ENCODE results near the gene C2orf76. TPM values are rescaled to one million over a fixed set of nuclear protein-coding genes. Genes with fewer than 3 reads are reported as not detected.

The C2orf76 gene
- total and polyA plus RNA-seq, 10 of the 15 experiments (the other 5 are each of a cell fraction or from before 2014, with no cell fraction given): 14.0 to 46.1 (median 25.4) TPM

GRCh38 chr2:119369845-119370244 is 3.2 kb upstream of the C2orf76 start:
- Histone ChIP-seq H3K79me2 (ENCODE audit: control insufficient read depth, insufficient read depth, low read length) (peaks cover 48% of the 10 kb centered on the region), H3K27me3 (replicated peaks in 1 of 2; ENCODE audit: control insufficient read depth in 2 of 2, insufficient read depth in 2 of 2, low read length in 1 of 2) (no peaks in the 10 kb centered on the region), H3K9me3 (replicated peaks; ENCODE audit: control insufficient read depth, insufficient read depth, low read length) (no peaks in the 10 kb centered on the region; the same call in 2 of the 3 replicates), H3K4me3 (0 out of 2 replicates have a peak overlapping the region, but pooled peaks have one; percentile 26), H3K9ac (ENCODE audit: control insufficient read depth, insufficient read depth, low read length) (no peak overlapping the region), H4K20me1 (ENCODE audit: control insufficient read depth, insufficient read depth) (peaks cover 6% of the 10 kb centered on the region; the same call in 1 of the 2 replicates), H3K27ac (ENCODE audit: control insufficient read depth, insufficient read depth) (no peak overlapping the region), H3K4me2 (ENCODE audit: control insufficient read depth, insufficient read depth) (no peak overlapping the region), H3K4me1 (ENCODE audit: control insufficient read depth, insufficient read depth, low read length) (peaks cover 13% of the 10 kb centered on the region), H3K36me3 (ENCODE audit: control insufficient read depth in 2 of 2, insufficient read depth in 2 of 2, low read length in 1 of 2) (peaks cover 20 to 38% of the 10 kb centered on the region in 2 experiments), H2AFZ (ENCODE audit: control insufficient read depth, low read depth, low read length) (no peak overlapping the region)
- in situ Hi-C loops (cut with MboI): no loop called here
- no peak for DNase-seq (ENCODE audit: low read depth, low spot score)
- no peak for FAIRE-seq
- ChIA-PET SMC1A (ENCODE audit: uncharacterized antibody, unreplicated experiment) (interaction anchor here (1.0 kb wide), 1 partner anchor 8 kb away, joined by 3 read pairs; no protein-coding TSS in a partner anchor), CTCF (no interaction called here), RAD21 (ENCODE audit: unreplicated experiment) (no interaction called here), POLR2A (interaction anchor here (1.0 to 4.5 kb wide), 3 partner anchors 15 to 18 kb away, joined by 3 to 31 read pairs (median 4); no protein-coding TSS in a partner anchor)
- no peak for ATAC-seq
- 98% methylated on average over 6 of the region's 6 CpGs for WGBS (ENCODE audit: insufficient coverage, insufficient replicate concordance, low lambda C conversion rate, missing lambda C conversion rate)
- BruUV-seq (replicated peaks): no TSS peak
- intact Hi-C loops (cut with micrococcal nuclease; ENCODE audit: unreplicated experiment): no loop called here
- TF ChIP-seq ZNF207 (IDR thresholded peaks at IDR 0.05; ENCODE audit: borderline replicate concordance) (no peak), CBX3 (IDR thresholded peaks at IDR 0.05; ENCODE audit: borderline replicate concordance, low read depth) (no peak), CUX1 (IDR thresholded peaks at IDR 0.05; ENCODE audit: insufficient replicate concordance, low read depth, low read length) (no peak), EP300 (IDR thresholded peaks at IDR 0.05; ENCODE audit: borderline replicate concordance in 1 of 2, control insufficient read depth in 1 of 2, low read depth in 2 of 2, low read length in 2 of 2) (no peak), CBX5 (IDR thresholded peaks at IDR 0.05; ENCODE audit: low read depth) (no peak), HDAC6 (IDR thresholded peaks at IDR 0.05; ENCODE audit: unreplicated experiment) (no peak), ZNF687 (IDR thresholded peaks at IDR 0.05) (no peak), MYC (IDR thresholded peaks at IDR 0.05; ENCODE audit: insufficient read depth, insufficient read length, insufficient replicate concordance, low read length, severe bottlenecking) (no peak)
- TF ChIP-seq, protein P1, sequence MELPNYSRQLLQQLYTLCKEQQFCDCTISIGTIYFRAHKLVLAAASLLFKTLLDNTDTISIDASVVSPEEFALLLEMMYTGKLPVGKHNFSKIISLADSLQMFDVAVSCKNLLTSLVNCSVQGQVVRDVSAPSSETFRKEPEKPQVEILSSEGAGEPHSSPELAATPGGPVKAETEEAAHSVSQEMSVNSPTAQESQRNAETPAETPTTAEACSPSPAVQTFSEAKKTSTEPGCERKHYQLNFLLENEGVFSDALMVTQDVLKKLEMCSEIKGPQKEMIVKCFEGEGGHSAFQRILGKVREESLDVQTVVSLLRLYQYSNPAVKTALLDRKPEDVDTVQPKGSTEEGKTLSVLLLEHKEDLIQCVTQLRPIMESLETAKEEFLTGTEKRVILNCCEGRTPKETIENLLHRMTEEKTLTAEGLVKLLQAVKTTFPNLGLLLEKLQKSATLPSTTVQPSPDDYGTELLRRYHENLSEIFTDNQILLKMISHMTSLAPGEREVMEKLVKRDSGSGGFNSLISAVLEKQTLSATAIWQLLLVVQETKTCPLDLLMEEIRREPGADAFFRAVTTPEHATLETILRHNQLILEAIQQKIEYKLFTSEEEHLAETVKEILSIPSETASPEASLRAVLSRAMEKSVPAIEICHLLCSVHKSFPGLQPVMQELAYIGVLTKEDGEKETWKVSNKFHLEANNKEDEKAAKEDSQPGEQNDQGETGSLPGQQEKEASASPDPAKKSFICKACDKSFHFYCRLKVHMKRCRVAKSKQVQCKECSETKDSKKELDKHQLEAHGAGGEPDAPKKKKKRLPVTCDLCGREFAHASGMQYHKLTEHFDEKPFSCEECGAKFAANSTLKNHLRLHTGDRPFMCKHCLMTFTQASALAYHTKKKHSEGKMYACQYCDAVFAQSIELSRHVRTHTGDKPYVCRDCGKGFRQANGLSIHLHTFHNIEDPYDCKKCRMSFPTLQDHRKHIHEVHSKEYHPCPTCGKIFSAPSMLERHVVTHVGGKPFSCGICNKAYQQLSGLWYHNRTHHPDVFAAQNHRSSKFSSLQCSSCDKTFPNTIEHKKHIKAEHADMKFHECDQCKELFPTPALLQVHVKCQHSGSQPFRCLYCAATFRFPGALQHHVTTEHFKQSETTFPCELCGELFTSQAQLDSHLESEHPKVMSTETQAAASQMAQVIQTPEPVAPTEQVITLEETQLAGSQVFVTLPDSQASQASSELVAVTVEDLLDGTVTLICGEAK (IDR thresholded peaks at IDR 0.05; ENCODE audit: borderline replicate concordance): no peak

Data from GM12878 (cell line).